IMR-90 (cell line): ENCODE data around the gene TTC28. TPM values are rescaled to one million over a fixed set of nuclear protein-coding genes. Genes with fewer than 3 reads are reported as not detected.

Experiments used
- ATAC-seq: fragments of 200-7000 bp; cut with Tn5 transposase; 2 replicates; pipeline ENCODE4 v1.9.1; 2020; ENCODE audit warnings: low read depth, mild to moderate bottlenecking, moderate library complexity
- BruUV-seq: library from RNA; stranded (reverse); fragments of 400-500 nt; replicated peaks from 2 replicates; lab custom pipeline; 2021; lab: Mats Ljungman, UMichigan
- CTCF ChIA-PET: fragments of 300-600 bp; formaldehyde crosslinking; extraction: SDS; loops from one replicate; lab custom pipeline; 2021; ENCODE audit warnings: antibody characterized with exemption; lab: Yijun Ruan, JAX
- POLR2A ChIA-PET: fragments of 300-600 bp; sonication (Branson Sonifier 250); formaldehyde crosslinking; loops from one replicate; lab custom pipeline; 2022; ENCODE audit warnings: antibody characterized with exemption; ENCODE audit not compliant: unreplicated experiment; lab: Charles Lee
- DNase-seq: peaks from one replicate; pipeline ENCODE4 v3.0.0; 2013
- H2AFZ ChIP-seq: replicated peaks from 2 replicates; pipeline ENCODE3; 2013; ENCODE audit warnings: low read length, mild to moderate bottlenecking; ENCODE audit not compliant: poor library complexity
- H2AK5ac ChIP-seq: 2 replicates; pipeline ENCODE4 v1.6.1; 2013; ENCODE audit warnings: low read depth, low read length, inconsistent platforms
- H2AK9ac ChIP-seq: replicated peaks from 2 replicates; pipeline ENCODE3; 2013; ENCODE audit warnings: mild to moderate bottlenecking, low read depth, low read length, moderate library complexity; ENCODE audit not compliant: poor library complexity
- H2BK120ac ChIP-seq: 2 replicates; pipeline ENCODE4 v1.6.1; 2013; ENCODE audit warnings: low read depth, low read length, inconsistent platforms
- H2BK15ac ChIP-seq: 3 replicates; pipeline ENCODE4 v1.6.1; 2013; ENCODE audit warnings: low read depth, low read length, inconsistent platforms
- H2BK20ac ChIP-seq: 2 replicates; pipeline ENCODE4 v1.6.1; 2013; ENCODE audit warnings: low read depth, mild to moderate bottlenecking, inconsistent platforms, low read length, moderate library complexity
- H2BK5ac ChIP-seq: 2 replicates; pipeline ENCODE4 v1.6.1; 2013; ENCODE audit warnings: mild to moderate bottlenecking, low read depth, low read length, inconsistent platforms; ENCODE audit not compliant: poor library complexity, severe bottlenecking
- H3K14ac ChIP-seq: replicated peaks from 2 replicates; pipeline ENCODE4 v1.6.1; 2013; ENCODE audit warnings: low read depth, low read length, inconsistent platforms
- H3K18ac ChIP-seq: 2 replicates; pipeline ENCODE4 v1.6.1; 2013; ENCODE audit warnings: low read depth, low read length, control low read depth
- H3K23ac ChIP-seq: 2 replicates; pipeline ENCODE4 v1.6.1; 2013; ENCODE audit warnings: low read depth, low read length, inconsistent platforms
- H3K27ac ChIP-seq: 2 replicates; pipeline ENCODE4 v1.5.1; 2013; ENCODE audit warnings: mild to moderate bottlenecking, control low read depth, low read length; ENCODE audit not compliant: insufficient read depth
- H3K27me3 ChIP-seq: 2 replicates; pipeline ENCODE4 v1.6.1; 2013; ENCODE audit warnings: low read length; ENCODE audit not compliant: control insufficient read depth, insufficient read depth
- H3K36me3 ChIP-seq: 2 replicates; pipeline ENCODE4 v1.6.1; 2013; ENCODE audit warnings: low read length, mixed read lengths; ENCODE audit not compliant: control insufficient read depth, insufficient read depth
- H3K4ac ChIP-seq: 2 replicates; pipeline ENCODE4 v1.6.1; 2013; ENCODE audit warnings: low read depth, low read length, inconsistent platforms
- H3K4me1 ChIP-seq: 2 replicates; pipeline ENCODE4 v1.6.1; 2013; ENCODE audit warnings: low read length, mixed read lengths; ENCODE audit not compliant: control insufficient read depth, insufficient read depth
- H3K4me2 ChIP-seq: 2 replicates; pipeline ENCODE4 v1.6.1; 2013; ENCODE audit warnings: low read depth, mild to moderate bottlenecking, control low read depth, low read length, moderate library complexity
- H3K4me3 ChIP-seq: 2 replicates; pipeline ENCODE4 v1.5.1; 2013; ENCODE audit warnings: low read depth, mild to moderate bottlenecking, control low read depth, low read length, moderate library complexity; ENCODE audit not compliant: insufficient read depth
- H3K56ac ChIP-seq: 2 replicates; pipeline ENCODE4 v1.6.1; 2013; ENCODE audit warnings: low read length, inconsistent platforms; ENCODE audit not compliant: insufficient read depth; ENCODE audit errors: extremely low read depth
- H3K79me1 ChIP-seq, 2 experiments: 2 replicates each; pipeline ENCODE4 v1.6.1; 2013; ENCODE audit warnings: low read length in 2 of 2, inconsistent platforms in 1 of 2, low read depth in 1 of 2
- H3K9ac ChIP-seq: 2 replicates; pipeline ENCODE4 v1.6.1; 2013; ENCODE audit warnings: low read depth, low read length, control low read depth
- H3K9me1 ChIP-seq: 2 replicates; pipeline ENCODE4 v1.6.1; 2013; ENCODE audit warnings: low read length, inconsistent platforms; ENCODE audit not compliant: insufficient read depth
- H3K9me3 ChIP-seq: 2 replicates; pipeline ENCODE4 v1.6.1; 2013; ENCODE audit warnings: low read length; ENCODE audit not compliant: control insufficient read depth, insufficient read depth
- H4K20me1 ChIP-seq: 2 replicates; pipeline ENCODE4 v1.6.1; 2013; ENCODE audit warnings: low read length, inconsistent platforms; ENCODE audit not compliant: insufficient read depth
- H4K5ac ChIP-seq: 2 replicates; pipeline ENCODE4 v1.6.1; 2013; ENCODE audit warnings: mild to moderate bottlenecking, low read depth, low read length, control low read depth
- H4K8ac ChIP-seq, 2 experiments: 2 replicates each; pipeline ENCODE4 v1.6.1; 2013; ENCODE audit warnings: low read depth in 2 of 2, low read length in 2 of 2, control low read depth in 1 of 2, inconsistent platforms in 1 of 2
- H4K91ac ChIP-seq: 2 replicates; pipeline ENCODE4 v1.6.1; 2013; ENCODE audit warnings: low read depth, low read length, inconsistent platforms; ENCODE audit not compliant: insufficient read depth
- BHLHE40 ChIP-seq: fragments of 150-350 bp; IDR thresholded peaks from 2 replicates; pipeline ENCODE4 v1.6.1; 2016; ENCODE audit warnings: mild to moderate bottlenecking, low read depth, low read length
- FOS ChIP-seq: fragments of 150-350 bp; IDR thresholded peaks from 2 replicates; pipeline ENCODE4 v1.6.1; 2016; ENCODE audit warnings: low read depth, low read length
- MAFK ChIP-seq: IDR thresholded peaks from 2 replicates; pipeline ENCODE4 v1.6.1; 2012; ENCODE audit warnings: low read depth, low read length, improper control_type of control experiment
- MAZ ChIP-seq: IDR thresholded peaks from 2 replicates; pipeline ENCODE4 v1.6.1; 2012; ENCODE audit warnings: low read depth, mild to moderate bottlenecking, low read length, improper control_type of control experiment, moderate library complexity, borderline replicate concordance
- NFE2L2 ChIP-seq: fragments of 150-350 bp; IDR thresholded peaks from 2 replicates; pipeline ENCODE4 v1.6.1; 2016; ENCODE audit warnings: low read depth, mild to moderate bottlenecking, low read length
- POLR2A ChIP-seq: IDR thresholded peaks from 2 replicates; pipeline ENCODE4 v1.6.1; 2012; ENCODE audit warnings: mild to moderate bottlenecking, low read depth, low read length
- RAD21 ChIP-seq: IDR thresholded peaks from 2 replicates; pipeline ENCODE4 v1.6.1; 2012; ENCODE audit warnings: low read length, improper control_type of control experiment
- RCOR1 ChIP-seq: IDR thresholded peaks from 2 replicates; pipeline ENCODE4 v1.6.1; 2012; ENCODE audit warnings: mild to moderate bottlenecking, low read length, improper control_type of control experiment; ENCODE audit not compliant: insufficient replicate concordance
- RFX5 ChIP-seq: IDR thresholded peaks from 2 replicates; pipeline ENCODE4 v1.8.0; 2012; ENCODE audit warnings: low read depth, mild to moderate bottlenecking, low read length, moderate library complexity
- SMC3 ChIP-seq: fragments of 150-350 bp; IDR thresholded peaks from 2 replicates; pipeline ENCODE4 v1.6.1; 2016; ENCODE audit warnings: low read depth, mild to moderate bottlenecking, antibody characterized with exemption, low read length, moderate library complexity
- WGBS, 2 experiments: methylation state at CpG; one replicate each; pipeline versions ENCODE4 v1.1.5 to v1.1.7; 2013; ENCODE audit warnings: missing lambda C conversion rate in 2 of 2; ENCODE audit not compliant: insufficient read length in 1 of 2; ENCODE audit errors: extremely low coverage in 2 of 2; 5-methylcytosine and 5-hydroxymethylcytosine counted together
- dilution Hi-C: fragments of 300-500 bp; cut with HindIII; formaldehyde crosslinking; loops from one replicate; pipeline ENCODE4 v1.14.3; 2018; ENCODE audit warnings: low sequenced_read_pairs; ENCODE audit not compliant: unreplicated experiment
- in situ Hi-C: fragments of 300-500 bp; cut with MboI; formaldehyde crosslinking; loops from 3 replicates; pipeline ENCODE4 v1.14.3; 2019; ENCODE audit warnings: low sequenced_read_pairs, inconsistent platforms, mixed read lengths
- intact Hi-C: fragments of 100-400 bp; cut with micrococcal nuclease; formaldehyde crosslinking; loops from 2 replicates; pipeline ENCODE4 v1.10.0; 2022
- polyA plus RNA-seq, 3 experiments: library from polyadenylated mRNA; depleted of rRNA; stranded (reverse); fragments of >200 nt; gene quantifications; 2 replicates each; pipeline ENCODE4 v1.2.3, GENCODE V29; 2012; ENCODE audit warnings: low replicate concordance in 1 of 3
- total RNA-seq: library from RNA; depleted of rRNA; stranded (reverse); fragments of >200 nt; gene quantifications from 2 replicates; pipeline ENCODE4 v1.2.3, GENCODE V29; 2012
- TF ChIP-seq, protein P1 (sequence below): fragments of 150-350 bp; IDR thresholded peaks from 2 replicates; pipeline ENCODE4 v1.6.1; 2016; ENCODE audit warnings: low read depth, mild to moderate bottlenecking, low read length, moderate library complexity, borderline replicate concordance
- TF ChIP-seq, protein P2 (sequence below): fragments of 150-350 bp; IDR thresholded peaks from 2 replicates; pipeline ENCODE4 v1.6.1; 2017; ENCODE audit warnings: mild to moderate bottlenecking, antibody characterized with exemption, low read length, low read depth

Gene TTC28
- total and polyA plus RNA-seq, 2 of the 4 experiments (the other 2 are of a cell fraction), result 5.6 to 13.3 TPM

DNA sequence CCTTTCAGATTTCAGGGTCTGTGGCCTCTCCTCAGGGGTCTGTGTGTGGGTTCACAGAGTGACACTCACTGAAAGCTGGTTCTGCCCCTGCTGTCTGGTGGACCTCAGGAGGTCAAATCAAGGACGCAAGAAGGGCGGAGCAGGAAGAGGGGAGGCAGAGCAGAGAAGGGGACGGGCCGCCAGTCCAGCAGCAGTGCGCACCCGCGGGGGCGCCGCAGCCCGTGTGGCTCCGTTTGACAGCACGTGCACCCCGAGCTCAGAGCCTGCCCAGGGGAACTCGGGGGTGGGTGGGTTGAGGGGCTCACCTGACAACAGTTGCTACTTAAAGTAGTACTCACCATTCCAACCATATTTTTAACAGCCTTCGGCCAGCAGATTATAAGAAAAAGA, 689.2 kb downstream of the TTC28 start:
- dilution Hi-C loops (no loop called here), intact Hi-C loops (no loop called here), in situ Hi-C loops (no loop called here)
- H4K91ac ChIP-seq, result no peak overlapping the region
- POLR2A ChIA-PET, result interaction anchor here (1.0 kb wide), 1 partner anchor 12 kb away, joined by 7 read pairs; no protein-coding TSS in a partner anchor
- no peaks in the 10 kb centered on the region for H3K27me3 ChIP-seq
- peaks cover 52% of the 10 kb centered on the region for H3K36me3 ChIP-seq
- H2AK9ac ChIP-seq, result no peak overlapping the region
- no TSS peak for BruUV-seq
- H2BK20ac ChIP-seq, result no peak overlapping the region
- no peak overlapping the region for H2AK5ac ChIP-seq
- WGBS, 2 experiments, result no CpG with 5 or more reads among the region's 15 CpGs
- CTCF ChIA-PET, result no interaction called here
- ATAC-seq (no peak), DNase-seq (no peak)
- H3K4me2 ChIP-seq, result no peak overlapping the region
- peaks cover 0 to 5% of the 10 kb centered on the region in 2 experiments; a peak in 1 of 4 replicates for H3K79me1 ChIP-seq
- H3K14ac ChIP-seq, result no peak overlapping the region
- H4K20me1 ChIP-seq, result no peaks in the 10 kb centered on the region
- H3K27ac ChIP-seq, result no peak overlapping the region
- no peak overlapping the region for H3K4ac ChIP-seq
- H3K9me3 ChIP-seq, result no peaks in the 10 kb centered on the region
- no peak overlapping the region for H3K4me3 ChIP-seq
- no peak overlapping the region for H2AFZ ChIP-seq
- peaks cover 16% of the 10 kb centered on the region for H3K9me1 ChIP-seq
- H2BK5ac ChIP-seq, result no peak overlapping the region
- H3K4me1 ChIP-seq, result peaks cover 13% of the 10 kb centered on the region
- no peak overlapping the region for H3K9ac ChIP-seq
- H2BK15ac ChIP-seq, result no peak overlapping the region
- H4K5ac ChIP-seq, result no peak overlapping the region
- no peak overlapping the region for H3K23ac ChIP-seq
- no peak overlapping the region; the same call in 1 of the 2 replicates for H2BK120ac ChIP-seq
- TF ChIP-seq, protein P1, sequence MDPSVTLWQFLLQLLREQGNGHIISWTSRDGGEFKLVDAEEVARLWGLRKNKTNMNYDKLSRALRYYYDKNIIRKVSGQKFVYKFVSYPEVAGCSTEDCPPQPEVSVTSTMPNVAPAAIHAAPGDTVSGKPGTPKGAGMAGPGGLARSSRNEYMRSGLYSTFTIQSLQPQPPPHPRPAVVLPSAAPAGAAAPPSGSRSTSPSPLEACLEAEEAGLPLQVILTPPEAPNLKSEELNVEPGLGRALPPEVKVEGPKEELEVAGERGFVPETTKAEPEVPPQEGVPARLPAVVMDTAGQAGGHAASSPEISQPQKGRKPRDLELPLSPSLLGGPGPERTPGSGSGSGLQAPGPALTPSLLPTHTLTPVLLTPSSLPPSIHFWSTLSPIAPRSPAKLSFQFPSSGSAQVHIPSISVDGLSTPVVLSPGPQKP, result no peak
- TF ChIP-seq SMC3 (no peak), FOS (no peak), MAFK (no peak), BHLHE40 (no peak), POLR2A (no peak), RAD21 (no peak), RCOR1 (no peak), RFX5 (no peak), MAZ (no peak), NFE2L2 (no peak)
- TF ChIP-seq, protein P2, sequence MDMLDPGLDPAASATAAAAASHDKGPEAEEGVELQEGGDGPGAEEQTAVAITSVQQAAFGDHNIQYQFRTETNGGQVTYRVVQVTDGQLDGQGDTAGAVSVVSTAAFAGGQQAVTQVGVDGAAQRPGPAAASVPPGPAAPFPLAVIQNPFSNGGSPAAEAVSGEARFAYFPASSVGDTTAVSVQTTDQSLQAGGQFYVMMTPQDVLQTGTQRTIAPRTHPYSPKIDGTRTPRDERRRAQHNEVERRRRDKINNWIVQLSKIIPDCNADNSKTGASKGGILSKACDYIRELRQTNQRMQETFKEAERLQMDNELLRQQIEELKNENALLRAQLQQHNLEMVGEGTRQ, result no peak
- H4K8ac ChIP-seq, result no peak overlapping the region
- H3K18ac ChIP-seq, result no peak overlapping the region
- H3K56ac ChIP-seq, result no peak overlapping the region
